Measurements from ENCODE around the gene MOSPD3.
"Not testable (repeated sequence)": the region's sequence is repeated elsewhere in the genome, so short reads cannot be mapped to it uniquely, and the experiment has no call there.

Gene MOSPD3

GRCh38 chr7:100611983-100612729 is at the start of gene MOSPD3:
MOSPD3 (plus strand) TSS chr7:100612540; CDS start chr7:100612792, 252 bp downstream.
- TF ChIP-seq CTCF (IDR thresholded peaks at IDR 0.05; ENCODE audit: low read length) = no peak
- no peak for TF ChIP-seq EZH2 (IDR thresholded peaks at IDR 0.05; ENCODE audit: borderline replicate concordance, low read length)
- no peaks in the 10 kb centered on the region for H3K27me3 ChIP-seq (ENCODE audit: insufficient read depth, low read length)

GRCh38 chr7:100563100-100563564 is 49.2 kb upstream of the MOSPD3 start:
- H3K36me3 ChIP-seq (ENCODE audit: insufficient read depth, low read length) = no peaks in the 10 kb centered on the region

More at GRCh38 chr7:100611983-100612729, at the start of gene MOSPD3:
- Histone ChIP-seq H3K9me3 (ENCODE audit: low read length) (no peaks in the 10 kb centered on the region), H3K36me3 (ENCODE audit: insufficient read depth, low read length) (no peaks in the 10 kb centered on the region), H4K20me1 (ENCODE audit: insufficient read depth, low read length) (no peaks in the 10 kb centered on the region), H3F3A (ENCODE audit: insufficient read depth, low read length) (no peaks in the 10 kb centered on the region), H3K4me2 (ENCODE audit: low read length) (peak within 1 kb of the TSS; percentile 71), H2AFZ (ENCODE audit: low read length) (peak within 1 kb of the TSS; percentile 81; the same call in 1 of the 2 replicates), H3K4me3 (ENCODE audit: low read depth, low read length, poor library complexity, severe bottlenecking) (peak within 1 kb of the TSS; percentile 63), H3K9ac (ENCODE audit: low read length) (peak within 1 kb of the TSS; percentile 68), H3K27ac (ENCODE audit: low read depth, low read length, poor library complexity, severe bottlenecking) (peak within 1 kb of the TSS; percentile 85), H3K4me1 (ENCODE audit: insufficient read depth, low read length, severe bottlenecking) (peaks cover 7% of the 10 kb centered on the region), H3K79me2 (ENCODE audit: insufficient read depth, low read length) (no peaks in the 10 kb centered on the region), H3K9me2 (ENCODE audit: low read depth, low read length) (no peaks in the 10 kb centered on the region)

GRCh38 chr7:100563809-100564400 is 48.4 kb upstream of the MOSPD3 start:
- Histone ChIP-seq H3K9ac (ENCODE audit: low read length) (no peak overlapping the region), H4K20me1 (ENCODE audit: insufficient read depth, low read length) (no peaks in the 10 kb centered on the region), H3K9me2 (ENCODE audit: low read depth, low read length) (no peaks in the 10 kb centered on the region), H3K79me2 (ENCODE audit: insufficient read depth, low read length) (no peaks in the 10 kb centered on the region), H3K4me3 (ENCODE audit: low read depth, low read length, poor library complexity, severe bottlenecking) (no peak overlapping the region), H3K27ac (ENCODE audit: low read depth, low read length, poor library complexity, severe bottlenecking) (no peak overlapping the region), H3K36me3 (ENCODE audit: insufficient read depth, low read length) (no peaks in the 10 kb centered on the region), H3K9me3 (ENCODE audit: low read length) (no peaks in the 10 kb centered on the region), H3K27me3 (ENCODE audit: insufficient read depth, low read length) (0 out of 2 replicates have a peak, but pooled peaks cover 2% of the 10 kb centered on the region), H3K4me2 (ENCODE audit: low read length) (no peak overlapping the region), H3F3A (ENCODE audit: insufficient read depth, low read length) (no peaks in the 10 kb centered on the region), H3K4me1 (ENCODE audit: insufficient read depth, low read length, severe bottlenecking) (peaks cover 6% of the 10 kb centered on the region), H2AFZ (ENCODE audit: low read length) (no peak overlapping the region)
- TF ChIP-seq CTCF (IDR thresholded peaks at IDR 0.05; ENCODE audit: low read length) (peak; percentile 100), EZH2 (IDR thresholded peaks at IDR 0.05; ENCODE audit: borderline replicate concordance, low read length) (no peak)

More at GRCh38 chr7:100563100-100563564, 49.2 kb upstream of the MOSPD3 start:
- Histone ChIP-seq H4K20me1 (ENCODE audit: insufficient read depth, low read length) (no peaks in the 10 kb centered on the region), H3K9me3 (ENCODE audit: low read length) (no peaks in the 10 kb centered on the region), H3K79me2 (ENCODE audit: insufficient read depth, low read length) (no peaks in the 10 kb centered on the region), H3K27me3 (ENCODE audit: insufficient read depth, low read length) (no peaks in the 10 kb centered on the region), H3K9ac (ENCODE audit: low read length) (no peak overlapping the region), H3K4me3 (ENCODE audit: low read depth, low read length, poor library complexity, severe bottlenecking) (no peak overlapping the region), H3K27ac (ENCODE audit: low read depth, low read length, poor library complexity, severe bottlenecking) (no peak overlapping the region), H2AFZ (ENCODE audit: low read length) (no peak overlapping the region), H3K9me2 (ENCODE audit: low read depth, low read length) (no peaks in the 10 kb centered on the region), H3K4me1 (ENCODE audit: insufficient read depth, low read length, severe bottlenecking) (peaks cover 6% of the 10 kb centered on the region), H3K4me2 (ENCODE audit: low read length) (no peak overlapping the region), H3F3A (ENCODE audit: insufficient read depth, low read length) (no peaks in the 10 kb centered on the region)
- TF ChIP-seq EZH2 (IDR thresholded peaks at IDR 0.05; ENCODE audit: borderline replicate concordance, low read length) (no peak), CTCF (IDR thresholded peaks at IDR 0.05; ENCODE audit: low read length) (no peak)

- not testable (repeated sequence) for H3K9me2 ChIP-seq (ENCODE audit: low read depth, low read length); H2AFZ ChIP-seq (ENCODE audit: low read length); H3K9me3 ChIP-seq (ENCODE audit: low read length); H3K79me2 ChIP-seq (ENCODE audit: insufficient read depth, low read length); H4K20me1 ChIP-seq (ENCODE audit: insufficient read depth, low read length); H3K36me3 ChIP-seq (ENCODE audit: insufficient read depth, low read length); H3F3A ChIP-seq (ENCODE audit: insufficient read depth, low read length); H3K4me1 ChIP-seq (ENCODE audit: insufficient read depth, low read length, severe bottlenecking); H3K27me3 ChIP-seq (ENCODE audit: insufficient read depth, low read length); H3K4me2 ChIP-seq (ENCODE audit: low read length); H3K27ac ChIP-seq (ENCODE audit: low read depth, low read length, poor library complexity, severe bottlenecking); H3K4me3 ChIP-seq (ENCODE audit: low read depth, low read length, poor library complexity, severe bottlenecking); H3K9ac ChIP-seq (ENCODE audit: low read length)
Measured at GRCh38 chr7:100564405-100564804, 47.9 kb upstream of the MOSPD3 start.

Measured in OCI-LY1 (cell line).